ENCODE results near the gene ELOVL2.
A peak's percentile ranks its signal among the peaks of the same experiment; 100 is the strongest.

Gene ELOVL2

DNA sequence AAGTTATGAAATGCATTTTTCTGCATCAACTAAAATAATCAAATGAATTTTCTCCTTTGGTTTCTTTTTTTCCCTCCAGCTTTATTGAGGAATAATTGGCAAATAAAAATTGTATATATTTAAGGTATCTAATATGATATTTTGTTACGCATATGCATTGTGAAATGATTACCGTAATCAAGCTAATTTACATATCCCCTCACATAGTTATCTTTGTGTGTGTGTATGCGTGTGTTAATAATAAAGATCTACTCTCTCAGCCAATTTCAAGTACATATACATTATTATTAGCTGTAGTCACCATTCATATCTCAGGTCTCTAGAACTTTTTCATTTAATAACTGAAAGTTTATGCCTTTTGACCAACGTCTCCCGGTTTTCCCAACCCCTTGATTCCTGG, 96.1 kb downstream of the ELOVL2 start:
- no peak for DNase-seq (ENCODE audit: insufficient read length, low spot score)
- TF ChIP-seq, protein P1, sequence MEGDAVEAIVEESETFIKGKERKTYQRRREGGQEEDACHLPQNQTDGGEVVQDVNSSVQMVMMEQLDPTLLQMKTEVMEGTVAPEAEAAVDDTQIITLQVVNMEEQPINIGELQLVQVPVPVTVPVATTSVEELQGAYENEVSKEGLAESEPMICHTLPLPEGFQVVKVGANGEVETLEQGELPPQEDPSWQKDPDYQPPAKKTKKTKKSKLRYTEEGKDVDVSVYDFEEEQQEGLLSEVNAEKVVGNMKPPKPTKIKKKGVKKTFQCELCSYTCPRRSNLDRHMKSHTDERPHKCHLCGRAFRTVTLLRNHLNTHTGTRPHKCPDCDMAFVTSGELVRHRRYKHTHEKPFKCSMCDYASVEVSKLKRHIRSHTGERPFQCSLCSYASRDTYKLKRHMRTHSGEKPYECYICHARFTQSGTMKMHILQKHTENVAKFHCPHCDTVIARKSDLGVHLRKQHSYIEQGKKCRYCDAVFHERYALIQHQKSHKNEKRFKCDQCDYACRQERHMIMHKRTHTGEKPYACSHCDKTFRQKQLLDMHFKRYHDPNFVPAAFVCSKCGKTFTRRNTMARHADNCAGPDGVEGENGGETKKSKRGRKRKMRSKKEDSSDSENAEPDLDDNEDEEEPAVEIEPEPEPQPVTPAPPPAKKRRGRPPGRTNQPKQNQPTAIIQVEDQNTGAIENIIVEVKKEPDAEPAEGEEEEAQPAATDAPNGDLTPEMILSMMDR (IDR thresholded peaks at IDR 0.05; ENCODE audit: insufficient read depth, missing control alignments) = no peak
- no peak for FAIRE-seq

DNA sequence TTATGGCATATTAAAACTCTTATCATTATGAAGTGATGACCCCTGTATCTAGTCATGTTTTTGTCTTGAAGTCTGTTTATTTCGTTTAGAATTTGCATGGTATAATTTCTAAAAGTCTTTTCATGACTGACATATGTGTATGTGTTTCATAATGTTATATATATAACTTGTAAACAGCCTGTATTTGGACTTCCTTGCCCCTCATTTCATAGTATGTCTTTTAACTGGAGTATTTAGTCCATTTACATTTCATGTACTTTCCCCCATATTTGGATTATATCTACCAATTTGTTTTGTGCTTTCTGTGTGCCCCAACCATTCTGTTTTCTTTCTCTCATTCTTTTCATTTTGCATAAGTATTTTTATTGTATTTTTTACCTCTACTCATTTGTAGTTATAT, 98.3 kb downstream of the ELOVL2 start:
- TF ChIP-seq, protein P1 (IDR thresholded peaks at IDR 0.05; ENCODE audit: insufficient read depth, missing control alignments) = no peak
- FAIRE-seq (no peak), DNase-seq (ENCODE audit: insufficient read length, low spot score) (no peak)

DNA sequence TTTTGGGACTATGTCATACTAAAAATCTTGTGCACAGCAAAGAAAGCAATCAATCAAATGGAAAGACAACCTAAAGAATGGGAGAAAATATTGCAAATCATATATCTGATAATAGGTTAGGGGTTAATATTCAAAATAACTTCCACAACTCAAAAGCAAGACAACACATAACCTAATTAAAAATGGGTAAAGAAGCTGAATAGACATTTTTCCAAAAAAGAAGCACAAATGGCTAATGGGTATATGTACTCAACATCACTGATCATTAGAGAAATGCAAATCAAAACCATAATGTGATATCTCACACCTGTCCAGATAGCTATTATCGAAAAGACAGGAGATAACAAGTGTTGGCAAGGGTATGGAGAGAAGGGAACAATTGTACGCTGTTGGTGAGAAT, 104.3 kb downstream of the ELOVL2 start:
- DNase-seq (ENCODE audit: insufficient read length, low spot score) (no peak), FAIRE-seq (peak; percentile 11)
- TF ChIP-seq, protein P1 (IDR thresholded peaks at IDR 0.05; ENCODE audit: insufficient read depth, missing control alignments) = no peak

DNA sequence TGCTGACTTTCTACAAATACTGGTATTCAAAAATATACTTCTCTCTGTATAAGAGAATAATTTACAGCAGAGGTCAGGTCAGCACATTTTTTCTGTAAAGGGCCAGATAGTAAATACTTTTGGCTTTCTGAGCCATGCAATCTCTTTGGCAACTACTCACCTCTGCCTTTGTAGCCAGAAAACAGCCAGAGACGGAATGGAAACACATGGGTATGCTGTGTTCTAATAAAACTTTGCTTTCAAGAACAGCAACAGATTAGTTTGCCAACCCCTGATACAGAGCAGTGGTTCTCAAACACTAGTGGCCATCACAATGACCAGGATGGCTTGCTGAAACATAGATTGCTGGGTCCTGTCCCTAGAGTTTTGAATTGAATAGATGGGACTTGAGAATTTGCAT, 111.0 kb downstream of the ELOVL2 start:
- no peak for DNase-seq (ENCODE audit: insufficient read length, low spot score)
- no peak for FAIRE-seq
- TF ChIP-seq, protein P1 (IDR thresholded peaks at IDR 0.05; ENCODE audit: insufficient read depth, missing control alignments) = no peak
